Measurements from ENCODE around the gene SNAPC4. TPM values are rescaled to one million over a fixed set of nuclear protein-coding genes. Genes with fewer than 3 reads are reported as not detected.

Gene SNAPC4
- total and polyA plus RNA-seq, 2 of the 8 experiments (the other 6 are each of a cell fraction or from before 2014, with no cell fraction given): 6.9 to 18.1 TPM

- Histone ChIP-seq H3K9ac (replicated peaks in 1 of 4; ENCODE audit: extremely low read depth in 1 of 4, low read depth in 3 of 4, low read length in 3 of 4) (no peak overlapping the region), H2AFZ (ENCODE audit: low read length) (no peak overlapping the region), H4K8ac (ENCODE audit: extremely low read depth, insufficient read depth, low read length) (no peak overlapping the region), H2BK20ac (ENCODE audit: low read length) (no peak overlapping the region), H3K56ac (replicated peaks; ENCODE audit: insufficient read length, low read depth, low read length) (no peak overlapping the region), H3K18ac (ENCODE audit: extremely low read depth, low read length) (no peak overlapping the region), H3K4me1 (replicated peaks in 1 of 4; ENCODE audit: control insufficient read depth in 3 of 4, insufficient read depth in 4 of 4, low read length in 3 of 4) (no peaks in the 10 kb centered on the region), H3K27ac (ENCODE audit: low read depth, low read length) (no peak overlapping the region), H3K23ac (ENCODE audit: insufficient read length) (no peak overlapping the region), H2AK5ac (ENCODE audit: low read depth, low read length) (no peak overlapping the region), H4K20me1 (replicated peaks in 1 of 2; ENCODE audit: control insufficient read depth in 1 of 2, insufficient read depth in 2 of 2, low read length in 2 of 2) (peaks cover 5 to 8% of the 10 kb centered on the region in 2 experiments), H2BK12ac (ENCODE audit: low read depth, low read length) (no peak overlapping the region), H2BK15ac (ENCODE audit: low read length) (no peak overlapping the region), H3K79me1 (ENCODE audit: low read depth, low read length) (no peaks in the 10 kb centered on the region), H3K36me3 (ENCODE audit: control insufficient read depth in 2 of 4, insufficient read depth in 4 of 4, low read length in 3 of 4) (peaks cover 0 to 11% (median under 1%) of the 10 kb centered on the region in 4 experiments; a peak in 5 of 8 replicates), H3K4ac (replicated peaks; ENCODE audit: insufficient read length, low read depth, low read length) (no peak overlapping the region), H3K14ac (ENCODE audit: insufficient read length) (no peak overlapping the region), H3K23me2 (ENCODE audit: low read depth, low read length) (no peaks in the 10 kb centered on the region), H3K9me3 (ENCODE audit: insufficient read depth in 2 of 2, low read depth in 1 of 2, low read length in 1 of 2) (no peaks in the 10 kb centered on the region), H3K79me2 (ENCODE audit: control insufficient read depth in 1 of 2, insufficient read depth in 2 of 2, low read length in 2 of 2) (no peaks in the 10 kb centered on the region), H2BK120ac (replicated peaks; ENCODE audit: low read depth, low read length) (no peak overlapping the region), H3K4me2 (ENCODE audit: insufficient read depth in 1 of 2, low read depth in 2 of 2, low read length in 2 of 2) (no peak overlapping the region), H4K91ac (replicated peaks; ENCODE audit: insufficient read length, low read length) (no peak overlapping the region), H3K4me3 (ENCODE audit: extremely low read depth in 1 of 4, insufficient read depth in 2 of 4, low read depth in 3 of 4, low read length in 4 of 4) (no peak overlapping the region), H4K5ac (ENCODE audit: insufficient read length, low read depth, low read length) (no peak overlapping the region), H2BK5ac (ENCODE audit: low read depth, low read length) (no peak overlapping the region; the same call in 1 of the 2 replicates), H3K27me3 (replicated peaks in 1 of 4; ENCODE audit: control insufficient read depth in 3 of 4, extremely low read depth in 1 of 4, insufficient read depth in 3 of 4, low read length in 3 of 4) (no peaks in the 10 kb centered on the region)
- DNase-seq (ENCODE audit: low read depth in 1 of 2, low spot score in 2 of 2) (no peak), FAIRE-seq (no peak)
- ChIA-PET CTCF (ENCODE audit: partially characterized antibody) (interaction anchor here (0.6 to 1.9 kb wide), 13 partner anchors 8 to 361 kb away, joined by 3 to 8 read pairs (median 3); partner anchors contain the start of gene DNLZ), POLR2A (ENCODE audit: partially characterized antibody) (interaction anchor here (0.9 to 7.2 kb wide), 16 partner anchors 8 to 130 kb away, joined by 3 to 43 read pairs (median 6); partner anchors contain the start of genes DNLZ and SNAPC4)
- 98% methylated on average over 12 of the region's 14 CpGs; no CpG with 5 or more reads in 1 of the 2 experiments for WGBS, 2 experiments (ENCODE audit: extremely low coverage in 1 of 2, insufficient coverage in 1 of 2, insufficient read length in 1 of 2, insufficient replicate concordance in 2 of 2, low coverage in 1 of 2, low lambda C conversion rate in 2 of 2, missing lambda C conversion rate in 1 of 2)
- TF ChIP-seq EZH2 (IDR thresholded peaks at IDR 0.05; ENCODE audit: low read depth, low read length, severe bottlenecking) (no peak), SUZ12 (IDR thresholded peaks at IDR 0.05; ENCODE audit: low read length) (no peak), MAX (IDR thresholded peaks at IDR 0.05) (no peak), E2F6 (IDR thresholded peaks at IDR 0.05) (no peak), CTCF (IDR thresholded peaks at IDR 0.05; ENCODE audit: control extremely low read depth in 1 of 3, insufficient read depth in 1 of 3, low read depth in 1 of 3, low read length in 3 of 3) (no peak), NANOG (IDR thresholded peaks at IDR 0.05; ENCODE audit: insufficient read depth, low read depth, low read length, poor library complexity, severe bottlenecking) (no peak), TAF1 (IDR thresholded peaks at IDR 0.05; ENCODE audit: low read depth, low read length) (no peak), USF2 (IDR thresholded peaks at IDR 0.05; ENCODE audit: low read length) (no peak), BRCA1 (IDR thresholded peaks at IDR 0.05; ENCODE audit: low read depth, low read length) (no peak)
These were observed 25.8 kb downstream of the SNAPC4 start for GRCh38 chr9:136374183-136374575.
